Measurements from ENCODE around the gene MAPT. TPM values are rescaled to one million over a fixed set of nuclear protein-coding genes. Genes with fewer than 3 reads are reported as not detected.
"Not testable (repeated sequence)": the region's sequence is repeated elsewhere in the genome, so short reads cannot be mapped to it uniquely, and the experiment has no call there.

MAPT gene
- total RNA-seq, 1 donor from 2014 or later, result under 0.01 TPM

DNA sequence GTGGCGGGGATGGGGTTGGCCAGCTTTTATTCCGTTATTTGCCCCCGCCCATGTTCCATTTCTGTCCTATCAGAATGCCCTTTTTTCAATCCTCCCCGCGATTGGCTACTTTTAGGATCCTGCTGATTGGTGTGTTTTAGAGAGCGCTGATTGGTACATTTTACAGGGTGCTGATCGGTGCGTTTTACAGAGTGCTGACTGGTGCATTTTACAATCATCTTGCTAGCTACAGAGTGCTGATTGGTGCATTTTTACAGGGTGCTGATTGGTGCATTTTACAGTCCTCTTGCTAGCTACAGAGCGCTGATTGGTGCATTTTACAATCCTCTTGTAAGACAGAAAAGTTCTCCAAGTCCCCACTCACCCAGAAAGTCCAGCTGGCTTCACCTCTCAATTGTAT is 32.2 kb upstream of the MAPT start:
- not testable (repeated sequence) for DNase-seq (ENCODE audit: low read depth in 2 of 2)

DNA sequence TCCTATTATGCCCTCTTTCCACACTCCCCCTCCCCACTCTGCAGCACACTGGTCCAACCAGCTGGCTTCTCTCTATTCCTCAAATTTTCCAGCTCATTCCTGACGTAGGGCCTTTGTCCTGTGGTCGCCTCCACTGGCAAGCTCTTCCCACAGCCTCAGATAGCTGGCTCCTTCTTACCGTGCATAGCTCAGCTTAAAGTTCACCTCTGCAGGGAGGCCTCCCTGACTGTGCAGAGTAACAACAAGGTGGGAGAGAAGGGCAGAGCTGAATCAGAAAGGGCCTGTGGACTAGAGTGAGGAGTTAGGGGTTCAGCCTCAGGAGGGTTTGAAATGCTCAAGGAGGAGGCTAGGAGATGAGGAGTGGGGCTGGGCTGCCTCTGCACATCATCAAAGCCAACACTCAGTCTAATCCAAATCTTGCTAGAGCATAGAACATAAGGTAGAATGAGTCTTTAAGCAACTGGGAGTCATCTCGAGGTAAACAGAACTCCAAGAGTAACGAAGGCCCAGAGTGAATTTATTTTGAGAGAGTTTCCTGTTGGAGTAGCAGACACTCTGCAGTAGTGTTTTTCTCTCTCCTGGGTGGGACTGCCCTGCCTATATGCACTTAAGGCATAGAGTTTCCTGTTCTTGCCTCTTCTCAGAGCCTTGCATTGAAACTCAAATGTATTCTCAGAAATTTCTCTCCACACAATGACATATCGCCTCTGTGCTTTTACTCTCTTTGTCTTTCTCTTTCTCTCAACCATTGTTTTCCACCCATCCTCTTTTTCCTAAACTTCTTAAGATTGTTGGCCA is 30.3 kb upstream of the MAPT start:
- DNase-seq (ENCODE audit: low read depth in 2 of 2), result no peak

DNA sequence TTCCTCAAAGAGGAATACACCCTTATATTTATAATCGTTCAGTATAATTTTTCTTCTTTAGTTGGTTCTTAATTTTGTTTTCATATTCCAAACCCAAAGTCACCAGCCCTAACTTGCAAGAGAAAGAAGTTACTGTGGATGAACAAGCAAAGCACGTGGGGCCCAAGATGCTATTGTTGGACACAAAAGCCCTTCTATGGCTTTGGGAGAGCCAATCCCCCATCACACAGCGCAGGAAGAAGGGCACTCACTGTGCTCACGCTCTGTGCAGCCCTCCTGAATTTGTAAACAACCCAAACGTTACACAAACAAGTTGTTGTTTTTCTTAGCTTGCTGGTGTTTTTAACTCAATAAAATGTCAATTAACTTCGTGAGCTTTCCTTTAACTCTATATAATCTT is 27.2 kb upstream of the MAPT start:
- no peak for DNase-seq (ENCODE audit: low read depth in 2 of 2)

DNA sequence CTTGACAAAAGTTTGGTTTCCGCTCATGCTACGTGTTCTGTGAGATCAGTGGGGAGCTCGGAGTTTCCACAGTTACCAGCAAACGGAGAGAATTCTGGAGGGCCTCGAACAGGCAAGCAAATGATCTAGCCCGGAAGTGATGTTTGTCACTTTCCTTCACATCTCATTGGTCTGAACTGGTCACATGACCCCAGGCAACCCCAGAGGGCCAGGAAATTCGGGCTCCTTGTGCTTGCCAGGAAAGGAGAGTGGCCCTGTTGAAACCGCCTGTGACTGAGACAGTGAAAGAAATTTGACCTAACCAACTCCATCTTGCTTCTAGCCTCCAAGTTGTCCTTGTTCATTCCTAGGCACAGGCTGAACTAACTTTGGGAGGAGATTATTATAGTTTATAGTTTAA is 26.7 kb upstream of the MAPT start:
- DNase-seq (ENCODE audit: low read depth in 2 of 2), result no peak

DNA sequence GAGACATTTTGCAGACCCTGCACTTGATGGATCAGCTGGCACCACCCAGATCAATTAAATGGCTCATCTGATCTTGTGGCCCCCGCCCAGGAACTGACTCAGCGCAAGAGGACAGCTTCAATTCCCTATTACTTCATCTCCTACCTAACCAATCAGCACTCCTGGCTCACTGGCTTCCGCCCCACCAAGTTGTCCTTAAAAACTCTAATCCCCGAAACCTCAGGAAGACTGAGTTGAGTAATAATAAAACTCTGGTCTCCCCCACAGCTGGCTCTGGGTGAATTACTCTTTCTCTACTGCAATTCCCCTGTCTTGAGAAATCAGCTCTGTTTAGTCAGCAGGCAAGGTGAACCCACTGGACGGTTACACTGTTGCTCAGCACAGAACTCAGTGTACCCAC is 26.1 kb upstream of the MAPT start:
- no peak for DNase-seq (ENCODE audit: low read depth in 2 of 2)

DNA sequence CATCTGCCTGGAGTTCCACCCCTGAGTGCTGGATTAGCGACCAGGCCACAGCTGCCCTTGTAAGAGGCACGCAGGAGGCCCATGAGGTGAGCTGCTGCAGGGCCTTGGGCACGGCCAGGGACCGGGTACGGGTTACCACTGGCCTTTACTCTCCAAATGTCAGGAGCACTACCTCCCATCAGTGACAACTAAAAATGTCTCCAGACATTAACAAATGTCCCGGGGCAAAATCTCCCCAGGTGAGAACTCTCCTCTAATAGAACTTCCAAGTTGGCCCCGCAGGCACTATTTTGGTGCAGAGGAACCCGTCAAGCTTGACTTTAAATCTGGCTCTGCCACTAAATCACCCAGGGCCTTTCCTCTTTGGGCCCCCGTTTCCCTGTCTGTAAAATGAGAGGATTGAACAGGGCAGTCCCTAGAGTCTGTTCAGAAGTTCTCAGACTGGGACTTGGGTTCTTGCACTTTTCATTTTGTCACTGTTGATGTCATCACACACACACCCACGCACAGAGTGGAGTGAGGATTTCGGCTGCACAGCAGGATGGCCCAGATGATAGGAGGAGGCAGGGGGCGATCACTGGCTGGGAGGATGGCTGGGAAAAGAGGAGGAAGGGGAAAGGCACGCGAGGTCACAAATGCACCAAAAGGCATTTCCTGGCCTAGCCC is 24.5 kb upstream of the MAPT start:
- no peak for DNase-seq (ENCODE audit: low read depth in 2 of 2)

DNA sequence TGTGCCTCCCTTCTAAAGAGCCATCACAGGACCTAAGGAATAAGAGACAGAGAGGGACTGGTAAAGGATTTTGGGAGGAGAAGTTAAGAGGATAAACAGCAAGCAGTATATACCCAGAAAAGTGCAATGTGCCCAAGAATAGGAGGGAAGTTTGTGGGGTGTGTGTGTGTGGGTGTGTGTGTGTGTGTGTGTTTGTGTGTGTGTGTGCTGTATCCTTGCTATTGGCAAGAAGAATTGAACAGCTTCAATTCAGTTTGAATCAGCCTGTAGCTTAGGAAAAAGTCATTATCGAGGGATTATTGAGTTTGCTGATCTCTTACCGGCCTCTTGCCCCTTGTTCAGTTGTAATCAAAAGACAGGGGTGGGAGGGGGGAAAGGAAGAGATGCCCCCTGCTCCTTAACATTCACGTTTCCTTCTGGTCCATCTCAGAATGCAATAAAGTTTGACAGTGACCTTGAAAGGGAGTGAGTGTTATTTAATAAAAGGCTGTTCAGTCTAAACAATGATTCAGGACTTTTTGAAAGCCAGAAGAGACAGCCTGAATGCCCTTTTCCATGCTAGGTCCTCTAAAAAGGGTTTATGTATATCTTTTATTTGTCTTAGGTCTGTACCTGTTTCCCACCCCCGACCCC is 23.9 kb upstream of the MAPT start:
- no peak for DNase-seq (ENCODE audit: low read depth in 2 of 2)

DNA sequence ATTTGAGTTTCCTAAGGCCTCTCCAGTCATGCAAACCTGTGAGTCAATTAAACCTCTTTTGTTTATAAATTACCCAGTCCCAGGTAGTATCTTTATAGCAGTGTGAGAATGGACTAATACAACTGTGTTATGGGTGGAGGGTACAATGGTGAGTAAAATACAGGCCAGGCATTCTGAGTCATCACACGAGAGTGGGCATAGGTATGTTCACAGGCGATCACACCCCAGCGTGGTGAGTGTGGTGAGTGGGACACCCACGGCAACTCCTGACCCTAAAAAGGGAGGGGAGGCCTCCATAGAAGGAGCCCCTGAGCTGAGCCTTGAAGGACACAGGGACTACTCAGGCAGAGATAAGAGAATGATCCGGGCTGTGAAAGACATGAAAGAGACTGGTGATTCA is 22.6 kb upstream of the MAPT start:
- no peak for DNase-seq (ENCODE audit: low read depth in 2 of 2)

DNA sequence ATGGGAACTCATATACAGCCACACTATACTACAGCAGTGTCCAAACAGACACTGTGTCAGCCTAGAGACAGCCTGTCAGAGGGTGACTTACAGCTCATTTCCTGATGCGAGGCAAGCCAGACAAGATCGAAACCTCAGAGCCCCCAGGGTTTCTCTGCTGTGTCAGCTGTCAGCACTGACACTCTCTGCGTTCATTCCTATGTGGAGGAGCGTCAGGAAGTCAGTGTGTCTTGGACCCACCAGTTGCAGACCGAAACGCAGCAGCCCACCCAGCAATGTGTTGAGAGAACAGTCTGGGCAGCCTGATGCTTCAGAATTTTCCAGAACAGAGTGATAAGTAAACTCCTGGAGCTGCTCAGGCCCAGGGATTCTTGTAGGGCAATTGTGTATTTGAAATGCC is 20.6 kb upstream of the MAPT start:
- no peak for DNase-seq (ENCODE audit: low read depth in 2 of 2)

DNA sequence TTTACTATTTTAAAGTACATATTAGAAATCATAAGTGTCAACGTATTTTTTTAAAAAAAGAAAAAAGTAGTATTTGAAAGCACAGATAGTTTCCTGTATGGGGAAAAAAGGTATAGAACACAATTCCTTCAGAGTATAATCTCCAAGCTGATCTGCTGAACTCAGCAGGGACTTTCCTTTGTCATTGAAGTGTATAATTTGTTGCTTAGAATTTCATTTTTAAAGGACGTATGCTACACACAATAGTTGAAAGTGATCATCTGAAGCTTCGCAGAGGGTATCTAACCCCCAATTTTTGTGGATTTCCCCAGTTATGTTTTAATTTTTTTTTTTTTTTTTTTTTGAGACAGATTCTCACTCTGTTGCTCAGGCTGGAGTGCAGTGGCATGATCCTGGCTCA is 20.2 kb upstream of the MAPT start:
- DNase-seq (ENCODE audit: low read depth in 2 of 2), result no peak

DNA sequence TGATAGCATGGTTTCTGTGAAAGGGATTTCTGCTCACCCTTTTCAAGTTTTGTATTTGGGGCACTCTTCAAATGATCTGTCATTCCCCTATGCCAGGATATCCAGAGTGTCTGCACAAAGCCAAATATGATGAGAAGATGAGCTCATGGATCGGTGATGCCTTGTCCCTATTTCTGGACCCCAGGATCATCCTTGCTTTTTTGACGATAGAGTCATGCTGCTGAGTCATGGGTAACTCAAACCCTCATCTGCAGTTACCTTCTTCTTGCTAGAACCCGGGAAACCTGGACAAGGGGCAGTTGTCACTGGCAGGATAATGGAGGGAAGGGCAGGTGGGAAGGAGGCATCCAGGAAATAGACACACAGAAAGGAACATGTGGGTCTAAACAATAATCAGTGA is 17.8 kb upstream of the MAPT start:
- DNase-seq (ENCODE audit: low read depth in 2 of 2), result no peak

DNA sequence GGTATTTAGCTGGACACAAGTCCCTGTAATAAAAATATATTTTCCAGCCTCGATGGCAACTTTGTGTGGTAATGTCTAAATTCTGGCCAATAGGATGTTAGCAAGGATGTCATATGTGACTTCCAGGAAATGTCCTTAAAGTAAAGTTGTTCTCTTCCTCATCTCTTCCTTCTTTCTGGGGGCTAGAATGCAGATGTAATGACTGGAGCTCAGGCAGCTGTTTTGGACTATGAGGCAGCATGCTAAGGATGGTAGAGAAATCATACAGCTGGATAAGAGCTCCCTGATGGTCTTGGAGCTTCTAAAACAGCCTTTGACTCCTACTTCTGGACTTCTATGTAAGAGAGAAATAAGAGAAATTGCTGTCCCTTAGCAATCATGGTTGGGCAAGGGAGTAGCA is 16.9 kb upstream of the MAPT start:
- no peak for DNase-seq (ENCODE audit: low read depth in 2 of 2)

DNA sequence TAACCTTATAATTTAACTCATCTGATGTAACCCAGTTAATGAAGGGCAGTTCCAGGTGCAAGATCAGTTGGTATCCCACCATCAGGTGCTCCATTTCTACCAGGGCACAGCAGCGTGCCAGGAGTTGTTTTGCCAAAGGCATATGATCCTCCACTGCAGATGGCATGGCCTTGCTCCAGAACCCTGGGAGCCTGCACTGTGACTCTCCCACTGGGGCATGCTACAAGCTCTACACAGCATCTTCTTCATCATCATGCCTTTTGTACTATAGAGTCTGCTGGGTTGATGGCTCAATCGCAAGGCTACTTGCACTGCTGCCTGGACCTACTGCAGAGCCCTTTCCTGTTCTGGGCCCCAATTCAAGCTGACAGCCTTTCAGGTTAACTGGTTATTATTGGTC is 11.3 kb upstream of the MAPT start:
- no peak for DNase-seq (ENCODE audit: low read depth in 2 of 2)

DNA sequence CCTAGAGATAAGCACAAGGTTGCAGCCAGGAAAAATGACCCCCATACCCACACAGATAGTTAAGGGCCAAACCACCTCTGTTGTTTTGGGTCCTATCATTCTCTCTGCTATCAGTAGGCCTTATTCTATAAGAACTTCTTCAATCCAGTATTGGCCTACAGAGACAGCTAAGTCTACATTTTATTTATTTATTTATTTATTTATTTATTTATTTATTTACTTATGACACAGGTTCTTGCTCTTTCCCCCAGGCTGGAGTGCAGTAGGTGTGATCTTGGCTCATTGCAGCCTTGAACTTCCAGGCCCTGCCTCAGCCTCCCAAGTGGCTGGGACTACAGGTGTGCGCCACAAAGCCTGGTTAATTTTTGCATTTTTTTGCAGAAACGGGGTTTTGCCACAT is 7.5 kb upstream of the MAPT start:
- no peak for DNase-seq (ENCODE audit: low read depth in 2 of 2)

DNA sequence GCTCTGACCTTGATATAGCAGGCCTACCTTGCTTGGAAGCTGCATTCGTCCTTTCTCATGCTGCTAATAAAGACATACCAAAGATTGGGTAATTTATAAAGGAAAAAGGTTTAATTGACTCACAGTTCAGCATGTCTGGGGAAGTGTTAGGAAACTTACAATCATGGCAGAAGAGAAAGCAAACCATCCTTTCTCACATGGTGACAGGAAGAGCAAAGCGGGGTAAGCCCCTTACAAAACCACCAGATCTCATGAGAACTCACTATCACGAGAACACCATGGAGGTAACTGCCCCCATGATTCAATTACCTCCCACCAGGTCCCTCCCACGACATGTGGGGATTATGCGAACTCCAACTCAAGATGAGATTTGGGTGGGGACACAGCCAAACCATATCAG is 6.0 kb upstream of the MAPT start:
- no peak for DNase-seq (ENCODE audit: low read depth in 2 of 2)

DNA sequence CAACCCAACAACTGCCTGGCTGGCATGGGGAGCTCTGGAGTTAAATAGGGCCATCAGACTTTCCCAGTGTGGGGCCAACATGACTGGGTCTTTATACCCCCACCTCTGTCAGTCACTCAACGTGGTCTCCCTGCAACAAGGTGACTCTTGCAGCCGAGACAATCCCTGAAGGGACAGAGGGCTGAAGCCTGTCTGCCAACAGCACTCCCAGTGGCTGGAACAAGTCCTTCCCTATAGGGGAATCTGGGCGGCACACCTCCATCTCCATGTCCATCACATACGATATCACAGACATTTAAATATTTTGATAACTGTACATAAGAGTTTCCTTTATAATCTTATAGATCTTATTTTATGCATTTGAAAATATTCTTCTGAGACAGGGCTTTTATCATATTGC is 4.8 kb upstream of the MAPT start:
- DNase-seq (ENCODE audit: low read depth in 2 of 2), result no peak

DNA sequence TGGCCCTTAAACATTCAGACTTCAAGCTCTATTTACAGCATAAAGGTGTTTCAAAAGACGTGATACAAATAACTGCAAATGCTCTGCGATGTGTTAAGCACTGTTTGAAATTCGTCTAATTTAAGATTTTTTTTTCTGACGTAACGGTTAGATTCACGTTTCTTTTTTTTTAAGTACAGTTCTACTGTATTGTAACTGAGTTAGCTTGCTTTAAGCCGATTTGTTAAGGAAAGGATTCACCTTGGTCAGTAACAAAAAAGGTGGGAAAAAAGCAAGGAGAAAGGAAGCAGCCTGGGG is 681 bp upstream of the MAPT start:
- DNase-seq (ENCODE audit: low read depth in 2 of 2), result no peak

DNA sequence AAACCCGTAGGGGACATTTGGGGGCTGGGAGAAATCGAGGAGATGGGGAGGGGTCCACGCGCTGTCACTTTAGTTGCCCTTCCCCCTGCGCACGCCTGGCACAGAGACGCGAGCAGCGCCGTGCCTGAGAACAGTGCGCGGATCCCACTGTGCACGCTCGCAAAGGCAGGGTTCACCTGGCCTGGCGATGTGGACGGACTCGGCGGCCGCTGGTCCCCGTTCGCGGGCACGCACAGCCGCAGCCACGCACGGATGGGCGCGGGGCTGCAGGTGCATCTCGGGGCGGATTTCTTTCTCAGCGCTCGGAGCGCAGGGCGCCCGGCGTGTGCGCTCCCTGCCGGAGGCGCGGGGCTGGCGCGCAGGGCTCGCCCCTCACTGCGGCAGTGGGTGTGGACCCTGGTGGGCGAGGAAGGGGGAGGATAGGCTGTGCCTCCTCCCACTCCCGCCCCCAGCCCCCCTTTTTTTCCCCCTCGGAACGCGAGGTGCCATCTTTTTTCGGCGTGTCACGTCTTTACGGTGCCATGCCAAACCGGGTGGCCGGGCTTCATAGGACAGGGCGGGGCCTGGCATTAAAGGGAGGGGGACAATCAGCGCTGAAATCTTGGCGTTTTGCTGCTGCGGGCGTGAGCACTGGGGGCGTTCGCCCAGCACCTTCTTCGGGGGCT is 1.1 kb downstream of the MAPT start:
- DNase-seq (ENCODE audit: low read depth in 2 of 2), result peak in 1 of 2 donors; percentile 30

DNA sequence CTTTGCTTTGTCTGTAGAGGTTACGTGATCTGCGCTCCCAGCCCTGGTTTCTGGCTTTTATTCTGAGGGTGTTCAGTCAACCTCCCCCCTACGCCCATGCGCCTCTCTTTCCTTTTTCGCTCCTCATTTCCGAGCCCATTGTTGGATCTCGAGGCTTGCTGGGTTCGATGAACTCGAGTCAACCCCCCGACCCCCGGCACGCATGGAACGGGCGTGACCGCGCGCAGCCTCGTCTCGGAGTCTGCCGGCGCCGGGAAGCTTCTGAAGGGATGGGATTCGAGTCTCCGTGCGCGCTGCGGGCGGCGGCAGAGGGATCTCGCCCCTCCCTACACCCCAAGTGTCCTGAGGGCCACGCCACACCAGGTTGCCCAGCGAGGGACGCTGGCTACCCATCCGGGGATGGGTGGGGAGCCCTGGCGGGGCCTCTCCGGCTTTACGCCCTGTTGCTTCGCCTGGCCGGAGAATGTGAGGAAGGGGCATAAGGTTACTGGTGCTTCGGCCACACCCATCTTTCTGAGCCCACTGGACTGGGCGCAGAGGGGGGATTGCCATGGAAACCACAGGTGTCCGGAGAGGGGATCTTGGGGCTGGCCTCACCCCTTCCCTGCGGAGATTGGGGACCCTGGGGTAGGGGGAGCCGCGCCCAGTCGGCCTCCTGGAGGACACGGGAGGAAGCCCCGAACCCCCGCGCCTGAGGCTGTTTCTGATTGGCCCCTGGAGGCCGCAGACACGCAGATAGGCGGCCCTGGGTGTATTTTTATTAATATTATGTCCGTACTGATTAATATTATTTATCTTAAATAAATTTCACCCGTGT is 1.8 kb downstream of the MAPT start:
- DNase-seq (ENCODE audit: low read depth in 2 of 2), result no peak

DNA sequence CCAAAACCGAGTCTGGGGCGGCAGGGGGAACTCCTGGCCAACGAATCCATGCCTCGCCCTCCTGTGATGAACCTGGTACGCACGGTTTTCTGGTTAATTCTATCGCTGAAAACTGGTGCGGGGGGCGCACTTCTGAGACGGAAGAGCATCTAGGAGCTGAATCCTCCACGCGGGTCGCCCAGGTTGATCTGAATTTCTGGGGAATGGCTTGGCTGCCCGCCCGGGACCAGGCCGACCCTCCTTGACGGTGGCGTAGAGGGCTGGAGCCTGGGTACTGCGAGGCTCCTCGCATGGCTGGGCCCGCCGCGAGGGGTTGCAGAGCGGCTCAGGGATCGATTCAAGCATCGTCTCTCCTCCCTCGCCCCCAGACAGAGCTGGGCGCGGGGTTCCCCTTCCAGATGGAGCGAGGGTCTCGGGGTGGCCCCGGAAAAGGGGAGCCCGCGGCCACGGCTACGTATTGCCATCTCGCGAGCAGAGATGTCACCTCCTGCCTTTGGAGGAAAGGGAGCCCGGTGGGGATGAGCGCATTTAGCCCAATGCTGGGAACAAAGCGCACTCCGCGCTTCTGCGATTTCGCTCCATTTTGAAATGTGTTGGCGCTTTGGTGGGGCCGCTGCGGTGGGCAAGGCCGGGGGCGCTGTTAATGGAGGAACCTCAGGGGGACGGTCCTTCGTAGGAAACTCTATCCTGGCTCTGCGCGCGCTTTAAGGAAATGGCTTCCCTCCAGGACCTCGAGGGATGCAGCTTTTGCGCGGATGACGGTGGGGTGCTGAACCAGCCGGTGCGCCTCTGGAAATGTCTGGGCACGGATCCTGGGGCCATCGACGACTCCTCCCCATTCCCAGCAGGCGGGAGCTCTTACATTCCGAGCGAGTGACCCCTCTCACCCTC is 2.7 kb downstream of the MAPT start:
- no peak for DNase-seq (ENCODE audit: low read depth in 2 of 2)

DNA sequence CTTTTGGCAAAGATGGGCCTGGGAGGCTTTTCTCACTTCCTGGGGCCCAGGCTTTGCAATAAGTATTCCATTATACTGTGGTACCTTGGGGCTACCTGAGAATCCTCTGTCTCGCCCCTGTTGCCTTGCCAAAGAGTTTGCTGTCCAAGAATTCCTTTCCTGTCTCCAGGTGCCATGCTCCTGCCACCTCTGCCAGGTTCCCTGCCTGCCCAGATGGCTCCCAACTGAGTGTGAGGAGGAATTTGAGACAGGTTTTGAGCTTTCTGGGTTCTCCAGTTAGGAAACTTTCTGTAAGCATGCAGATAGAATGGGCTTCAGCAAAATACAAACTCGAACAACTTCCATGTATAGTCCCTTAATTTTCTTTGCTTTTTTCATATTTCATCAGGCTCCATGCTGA is 5.8 kb downstream of the MAPT start:
- no peak for DNase-seq (ENCODE audit: low read depth in 2 of 2)
